Osteoblast (primary cell): ENCODE measurements around the gene ELN. TPM values are rescaled to one million over a fixed set of nuclear protein-coding genes. Genes with fewer than 3 reads are reported as not detected.
A peak's percentile ranks its signal among the peaks of the same experiment; 100 is the strongest.
"Not testable (repeated sequence)": the region's sequence is repeated elsewhere in the genome, so short reads cannot be mapped to it uniquely, and the experiment has no call there.

Experiments used
- DNase-seq: peaks from one replicate; pipeline ENCODE4 v3.0.0; 2011; ENCODE audit warnings: low spot score, mixed read lengths; ENCODE audit not compliant: insufficient read length; ENCODE audit errors: missing footprints
- H2AFZ ChIP-seq: 2 replicates; pipeline ENCODE4 v1.6.0; 2011; ENCODE audit warnings: mild to moderate bottlenecking, low read length
- H3K27ac ChIP-seq: 2 replicates; pipeline ENCODE4 v1.5.1; 2011; ENCODE audit warnings: mild to moderate bottlenecking, low read depth, low read length, moderate library complexity
- H3K27me3 ChIP-seq: 2 replicates; pipeline ENCODE4 v1.6.0; 2012; ENCODE audit warnings: mild to moderate bottlenecking, control low read depth, inconsistent platforms, low read length, moderate library complexity; ENCODE audit not compliant: insufficient read depth
- H3K36me3 ChIP-seq: 2 replicates; pipeline ENCODE4 v1.5.1; 2011; ENCODE audit warnings: mild to moderate bottlenecking, low read length, control low read depth, moderate library complexity; ENCODE audit not compliant: insufficient read depth
- H3K4me1 ChIP-seq: 2 replicates; pipeline ENCODE4 v1.5.1; 2011; ENCODE audit warnings: mild to moderate bottlenecking, low read length, control low read depth, moderate library complexity; ENCODE audit not compliant: insufficient read depth
- H3K4me2 ChIP-seq: 2 replicates; pipeline ENCODE4 v1.6.0; 2011; ENCODE audit warnings: mild to moderate bottlenecking, low read length; ENCODE audit not compliant: insufficient read depth
- H3K4me3 ChIP-seq: fragments of 200-600 bp; sonication (generic); 3 replicates; pipeline ENCODE4 v1.5.1; 2012; ENCODE audit warnings: mild to moderate bottlenecking, low read length, inconsistent platforms; ENCODE audit not compliant: insufficient read depth
- H3K79me2 ChIP-seq: 2 replicates; pipeline ENCODE4 v1.6.0; 2012; ENCODE audit warnings: mild to moderate bottlenecking, low read length, control low read depth, inconsistent platforms; ENCODE audit not compliant: insufficient read depth
- H3K9me3 ChIP-seq: 2 replicates; pipeline ENCODE4 v1.5.1; 2011; ENCODE audit warnings: low read depth, low read length, control low read depth
- H4K20me1 ChIP-seq: 2 replicates; pipeline ENCODE4 v1.6.0; 2012; ENCODE audit warnings: mild to moderate bottlenecking, low read length, control low read depth; ENCODE audit not compliant: insufficient read depth
- CTCF ChIP-seq: IDR thresholded peaks from 2 replicates; pipeline ENCODE4 v1.5.1; 2011; ENCODE audit warnings: mild to moderate bottlenecking, low read depth, low read length, moderate library complexity; ENCODE audit errors: extremely low read depth
- total RNA-seq: library from RNA; depleted of rRNA; stranded (reverse); fragments of >200 nt; gene quantifications from 2 replicates; pipeline ENCODE4 v1.2.3, GENCODE V29; 2012

The ELN gene
- 69.1 and 113 TPM in 2 replicates for total RNA-seq

- Histone ChIP-seq H4K20me1 (no peaks in the 10 kb centered on the region), H3K36me3 (no peaks in the 10 kb centered on the region), H3K4me1 (peaks cover 21% of the 10 kb centered on the region), H3K9me3 (no peaks in the 10 kb centered on the region), H2AFZ (peak within 1 kb of the TSS; percentile 44), H3K4me2 (peak within 1 kb of the TSS; percentile 52), H3K4me3 (peak within 1 kb of the TSS; percentile 49), H3K27ac (no peak within 1 kb of the TSS), H3K27me3 (peaks cover 18% of the 10 kb centered on the region), H3K79me2 (no peaks in the 10 kb centered on the region)
- peak; percentile 89 for DNase-seq
- TF ChIP-seq CTCF = no peak
These were observed at the start of gene ELN for GRCh38 chr7:74027683-74028320. Gene ELN, plus strand, starts transcription at chr7:74028173. Its CDS starts 15 bp downstream, at chr7:74028188.

GRCh38 chr7:73978661-73979563, 49.1 kb upstream of the ELN start:
- peak overlapping the region; percentile 24 for H3K27ac ChIP-seq
- H4K20me1 ChIP-seq = no peaks in the 10 kb centered on the region
- H3K4me2 ChIP-seq = no peak overlapping the region
- DNase-seq = peak; percentile 91
- peaks cover 24% of the 10 kb centered on the region for H3K4me1 ChIP-seq
- H3K79me2 ChIP-seq = no peaks in the 10 kb centered on the region
- H2AFZ ChIP-seq = peak overlapping the region; percentile 68
- H3K4me3 ChIP-seq = no peak overlapping the region
- TF ChIP-seq CTCF = peak; percentile 58
- no peaks in the 10 kb centered on the region for H3K9me3 ChIP-seq
- no peaks in the 10 kb centered on the region for H3K36me3 ChIP-seq
- peaks cover 6% of the 10 kb centered on the region for H3K27me3 ChIP-seq

GRCh38 chr7:73979656-73980055, 48.3 kb upstream of the ELN start:
- H3K36me3 ChIP-seq, H3K4me3 ChIP-seq, H2AFZ ChIP-seq, H3K9me3 ChIP-seq, H4K20me1 ChIP-seq, H3K79me2 ChIP-seq, H3K4me2 ChIP-seq, H3K27ac ChIP-seq, H3K27me3 ChIP-seq: not testable (repeated sequence)
- H3K4me1 ChIP-seq = peaks cover 24% of the 10 kb centered on the region
- peak; percentile 58 for DNase-seq

GRCh38 chr7:73980206-73980605, 47.8 kb upstream of the ELN start:
- peaks cover 6% of the 10 kb centered on the region for H3K27me3 ChIP-seq
- H3K27ac ChIP-seq = no peak overlapping the region
- no peak overlapping the region for H2AFZ ChIP-seq
- peaks cover 24% of the 10 kb centered on the region for H3K4me1 ChIP-seq
- no peaks in the 10 kb centered on the region for H3K79me2 ChIP-seq
- no peaks in the 10 kb centered on the region for H4K20me1 ChIP-seq
- no peak overlapping the region for H3K4me2 ChIP-seq
- no peaks in the 10 kb centered on the region for H3K36me3 ChIP-seq
- no peak for DNase-seq
- no peaks in the 10 kb centered on the region for H3K9me3 ChIP-seq
- no peak for TF ChIP-seq CTCF
- no peak overlapping the region for H3K4me3 ChIP-seq
